WERI-Rb-1 (cell line): Measurements from ENCODE around the gene ANGPTL2.

Source experiments
- DNase-seq: peaks from one replicate; pipeline ENCODE4 v3.0.0-alpha.2; 2020
- H3K27ac ChIP-seq: fragments of 250-450 bp; sonication (Bioruptor Pico); 2 replicates; pipeline ENCODE4 v1.5.1; 2020; ENCODE audit warnings: mild to moderate bottlenecking, moderate library complexity
- H3K27me3 ChIP-seq: fragments of 250-450 bp; sonication (Bioruptor Pico); 2 replicates; pipeline ENCODE4 v1.5.1; 2021; ENCODE audit warnings: mild to moderate bottlenecking, low read depth, moderate library complexity; ENCODE audit not compliant: insufficient read depth, severe bottlenecking
- H3K36me3 ChIP-seq: fragments of 250-450 bp; sonication (Bioruptor Pico); 2 replicates; pipeline ENCODE4 v1.5.1; 2020; ENCODE audit warnings: mild to moderate bottlenecking, moderate library complexity
- H3K4me3 ChIP-seq: 2 replicates; pipeline ENCODE4 v1.5.1; 2011; ENCODE audit warnings: low read depth, mild to moderate bottlenecking, control low read depth, low read length
- H3K9me3 ChIP-seq: fragments of 250-450 bp; sonication (Bioruptor Pico); 2 replicates; pipeline ENCODE4 v1.5.1; 2021; ENCODE audit warnings: mild to moderate bottlenecking, moderate library complexity; ENCODE audit not compliant: severe bottlenecking
- CTCF ChIP-seq: IDR thresholded peaks from 2 replicates; pipeline ENCODE4 v1.5.1; 2011; ENCODE audit warnings: low read depth, mild to moderate bottlenecking, control low read depth, inconsistent platforms, low read length

ANGPTL2 gene

GRCh38 chr9:127144670-127145445 is 22.4 kb upstream of the ANGPTL2 start:
- peak; percentile 78 for DNase-seq
- H3K27ac ChIP-seq, result peak overlapping the region; percentile 4; the same call in 1 of the 2 replicates
- no peak overlapping the region for H3K4me3 ChIP-seq
- no peaks in the 10 kb centered on the region for H3K9me3 ChIP-seq
- H3K36me3 ChIP-seq, result no peaks in the 10 kb centered on the region; the same call in 1 of the 2 replicates
- TF ChIP-seq CTCF, result peak; percentile 64
- no peaks in the 10 kb centered on the region for H3K27me3 ChIP-seq

GRCh38 chr9:127143920-127144465 is 21.6 kb upstream of the ANGPTL2 start:
- H3K9me3 ChIP-seq, result no peaks in the 10 kb centered on the region
- no peak for TF ChIP-seq CTCF
- no peak for DNase-seq
- no peaks in the 10 kb centered on the region; the same call in 1 of the 2 replicates for H3K36me3 ChIP-seq
- H3K27me3 ChIP-seq, result no peaks in the 10 kb centered on the region
- H3K27ac ChIP-seq, result no peak overlapping the region
- no peak overlapping the region for H3K4me3 ChIP-seq

GRCh38 chr9:127142931-127143464 is 20.6 kb upstream of the ANGPTL2 start:
- Histone ChIP-seq H3K4me3 (no peak overlapping the region), H3K9me3 (no peaks in the 10 kb centered on the region), H3K27ac (no peak overlapping the region), H3K36me3 (no peaks in the 10 kb centered on the region; the same call in 1 of the 2 replicates), H3K27me3 (no peaks in the 10 kb centered on the region)
- no peak for DNase-seq
- TF ChIP-seq CTCF, result no peak

- no peaks in the 10 kb centered on the region for H3K27me3 ChIP-seq
- DNase-seq, result no peak
- no peaks in the 10 kb centered on the region for H3K9me3 ChIP-seq
- no peaks in the 10 kb centered on the region; the same call in 1 of the 2 replicates for H3K36me3 ChIP-seq
- no peak overlapping the region for H3K4me3 ChIP-seq
- no peak overlapping the region for H3K27ac ChIP-seq
- no peak for TF ChIP-seq CTCF
Observed at GRCh38 chr9:127142291-127142690, 19.9 kb upstream of the ANGPTL2 start.

- Histone ChIP-seq H3K27me3 (no peaks in the 10 kb centered on the region), H3K4me3 (no peak overlapping the region), H3K9me3 (no peaks in the 10 kb centered on the region), H3K27ac (no peak overlapping the region), H3K36me3 (no peaks in the 10 kb centered on the region; the same call in 1 of the 2 replicates)
- no peak for TF ChIP-seq CTCF
- DNase-seq, result no peak
Observed at GRCh38 chr9:127140842-127141675, 18.6 kb upstream of the ANGPTL2 start.
